HG03064 (cell line): ENCODE data around the gene C1QL4.

ENCODE experiments used
- ATAC-seq: cut with Tn5 transposase; IDR thresholded peaks from one replicate; pipeline ENCODE4 v1.9.1; 2021; ENCODE audit warnings: low read depth; ENCODE audit not compliant: unreplicated experiment

C1QL4 gene

DNA sequence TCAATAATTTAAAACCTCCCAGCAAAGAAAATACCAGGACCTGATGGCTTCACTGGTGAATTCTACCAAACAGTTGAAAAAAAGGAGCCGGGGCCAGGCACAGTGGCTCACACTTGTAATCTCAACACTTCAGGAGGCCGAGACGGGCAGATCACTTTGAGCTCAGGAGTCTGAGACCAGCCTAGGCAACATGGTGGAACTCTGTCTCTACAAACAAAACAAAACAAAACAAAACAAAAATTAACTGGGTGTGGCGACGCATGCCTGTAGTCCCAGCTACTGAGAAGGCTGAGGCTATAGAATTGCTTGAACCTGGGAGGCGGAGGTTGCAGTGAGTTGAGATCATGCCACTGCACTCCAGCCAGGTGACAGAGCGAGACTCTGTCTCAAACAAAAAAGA lies 27.6 kb downstream of the C1QL4 start:
- no peak for ATAC-seq

GRCh38 chr12:49305762-49306510 lies 31.1 kb downstream of the C1QL4 start:
- ATAC-seq = no peak

DNA sequence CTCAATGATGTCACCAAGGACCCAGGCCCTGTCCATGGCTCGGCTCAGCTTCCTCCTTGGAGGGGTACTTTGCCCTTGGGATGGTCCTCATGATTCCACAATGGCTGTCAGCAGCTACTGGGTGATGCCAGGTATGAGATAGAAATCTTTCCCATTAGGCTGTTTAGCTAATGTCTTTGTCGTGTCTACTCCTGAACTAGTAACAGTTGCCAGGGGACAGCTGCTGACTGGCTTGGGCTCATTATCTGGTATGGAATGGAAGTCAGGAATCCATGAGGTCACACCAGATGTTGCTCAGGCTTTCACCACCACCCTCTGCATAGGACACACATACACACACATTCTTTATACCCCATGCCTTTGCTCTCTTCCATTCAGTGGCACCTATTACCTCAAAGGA lies 32.8 kb downstream of the C1QL4 start:
- no peak for ATAC-seq

DNA sequence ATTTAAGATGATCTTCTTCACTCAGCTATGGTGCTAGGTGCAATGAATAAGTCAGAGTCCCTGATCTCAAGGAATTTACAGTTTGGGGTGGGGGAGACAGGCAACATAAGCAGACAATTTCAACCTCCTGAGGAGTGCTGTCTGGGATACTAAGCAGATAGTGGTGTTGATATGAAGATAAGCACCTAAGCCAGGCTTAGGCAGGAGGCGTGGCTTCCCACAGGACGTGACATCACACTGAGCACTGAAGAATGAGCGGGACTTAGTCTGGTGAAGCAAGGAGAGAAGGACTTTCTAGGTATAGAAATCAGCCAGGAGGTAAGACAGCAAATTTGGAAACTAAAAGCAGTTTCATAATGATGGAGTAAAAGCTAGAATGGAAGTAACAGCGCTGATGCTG lies 35.2 kb downstream of the C1QL4 start:
- ATAC-seq = no peak

- no peak for ATAC-seq
Observed at GRCh38 chr12:49298160-49298559, 38.8 kb downstream of the C1QL4 start.

DNA sequence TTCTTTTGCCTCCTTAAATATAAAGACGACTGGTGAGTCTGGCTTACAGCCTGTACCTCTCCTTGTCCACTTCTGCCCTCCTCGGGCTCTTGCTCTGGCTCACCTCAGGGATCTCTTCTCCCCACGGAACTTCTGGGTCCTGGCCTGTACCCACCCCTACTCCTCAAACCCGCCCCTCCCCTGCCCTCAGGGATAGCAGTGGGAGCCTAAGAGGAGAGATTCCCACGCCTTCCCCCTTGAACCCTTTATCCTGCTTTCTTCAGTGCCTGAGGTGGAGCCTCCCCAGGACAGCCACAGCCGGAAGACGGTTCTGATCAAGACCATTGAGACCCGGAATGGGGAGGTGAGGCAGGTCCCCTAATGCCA lies 39.3 kb downstream of the C1QL4 start:
- ATAC-seq = no peak

GRCh38 chr12:49296836-49297694 lies 39.9 kb downstream of the C1QL4 start:
- ATAC-seq = no peak

DNA sequence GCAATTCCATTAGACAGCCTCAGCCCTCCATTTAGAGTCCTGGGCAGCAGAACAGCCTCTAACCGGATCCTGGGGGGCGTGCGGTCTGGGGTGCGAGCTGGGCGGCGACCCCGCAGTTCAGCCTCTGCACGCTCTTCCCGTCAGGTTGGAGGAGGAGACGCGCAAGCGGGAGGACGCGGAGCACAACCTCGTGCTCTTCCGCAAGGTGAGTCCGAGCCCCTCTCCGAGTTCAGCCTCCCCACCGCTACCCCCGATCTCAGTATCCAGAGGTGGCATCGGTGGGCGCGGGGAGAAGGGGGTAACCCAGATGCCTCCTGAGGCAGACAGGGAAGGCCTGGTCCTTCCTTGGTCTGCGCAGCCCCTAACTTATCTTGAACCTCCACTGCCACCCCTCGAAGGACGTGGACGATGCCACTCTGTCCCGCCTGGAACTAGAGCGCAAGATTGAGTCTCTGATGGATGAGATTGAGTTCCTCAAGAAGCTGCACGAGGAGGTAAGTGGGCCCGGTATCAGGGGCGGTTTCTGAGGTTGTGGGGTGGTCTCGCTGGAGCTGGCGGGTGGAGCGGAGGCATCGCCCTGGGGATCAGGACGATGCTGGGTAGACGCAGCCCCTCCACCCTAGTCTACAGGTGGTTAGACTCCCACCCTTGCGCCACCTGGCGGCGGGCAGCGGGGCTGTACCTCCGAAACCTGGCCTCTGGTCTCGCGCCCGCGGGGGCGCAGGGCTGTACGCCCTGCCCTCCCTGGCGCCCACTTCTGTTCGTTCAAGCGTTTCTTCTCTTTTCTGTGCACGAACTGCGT lies 40.8 kb downstream of the C1QL4 start:
- ATAC-seq = no peak

GRCh38 chr12:49295082-49295936 lies 41.7 kb downstream of the C1QL4 start, which contains the start of gene PRPH:
Gene PRPH, plus strand, starts transcription at chr12:49295147. Its CDS starts 54 bp downstream, at chr12:49295201.
- no peak for ATAC-seq

DNA sequence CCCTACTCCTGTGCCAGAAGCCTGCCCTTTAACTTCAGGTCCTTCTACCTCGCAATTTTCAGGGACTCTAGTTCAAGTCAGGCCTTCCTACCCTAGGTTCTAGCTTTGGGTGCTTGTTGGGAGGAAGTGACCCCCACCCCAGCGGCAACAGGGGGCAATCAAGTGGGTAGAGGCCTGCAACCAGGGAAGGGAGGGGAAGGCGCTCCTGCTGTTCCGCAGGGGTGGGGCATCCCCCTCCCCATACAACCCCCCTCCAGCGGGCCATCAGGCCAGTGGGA lies 42.2 kb downstream of the C1QL4 start:
- ATAC-seq = no peak

GRCh38 chr12:49294086-49294803 lies 42.7 kb downstream of the C1QL4 start:
- no peak for ATAC-seq

DNA sequence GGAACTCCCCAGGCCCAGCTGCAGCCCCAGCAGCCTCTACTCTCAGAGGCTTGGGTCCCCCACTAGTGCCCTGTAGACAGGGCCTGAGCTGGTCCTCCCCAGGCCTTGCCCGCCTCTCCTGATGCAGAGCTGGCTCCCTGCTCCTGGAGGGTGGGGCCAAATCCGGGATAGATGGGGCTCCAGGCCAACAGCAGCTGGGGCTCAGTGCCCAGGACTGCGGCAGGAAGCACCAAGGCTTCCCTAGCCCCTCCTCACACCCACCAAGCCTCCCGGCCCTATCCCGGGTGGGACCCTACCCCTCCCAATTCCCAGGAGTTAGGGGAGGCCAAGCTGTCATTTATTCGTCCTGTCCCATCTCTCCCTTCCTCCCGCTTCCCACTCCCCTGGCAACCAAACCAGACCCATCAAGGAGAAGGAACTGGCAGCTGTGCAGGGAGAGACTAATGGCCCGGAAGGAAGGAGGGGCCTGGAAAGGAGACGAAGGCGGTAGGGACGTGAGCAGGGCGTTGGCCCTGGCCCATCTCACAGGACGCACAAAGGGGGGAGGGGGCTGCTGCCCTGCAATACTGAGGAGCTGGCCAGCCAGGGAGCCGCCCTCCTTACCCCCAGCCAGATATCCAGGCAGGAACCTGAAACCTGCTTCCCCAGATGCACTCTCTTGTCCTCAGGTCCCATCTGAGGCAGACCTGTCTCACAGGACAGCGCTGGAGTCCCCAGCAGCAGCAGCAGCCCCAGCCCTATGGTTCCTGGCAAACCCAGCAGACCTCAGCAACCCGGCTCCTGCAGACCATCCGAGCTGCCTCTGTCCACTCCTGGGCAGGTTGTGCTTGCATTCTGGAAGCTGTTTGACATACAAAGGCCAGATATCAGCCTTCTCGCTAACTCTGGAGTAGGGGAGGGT lies 43.7 kb downstream of the C1QL4 start:
- ATAC-seq = no peak

GRCh38 chr12:49292729-49293055 lies 44.3 kb downstream of the C1QL4 start:
- ATAC-seq = no peak

GRCh38 chr12:49288922-49289555 lies 47.9 kb downstream of the C1QL4 start:
- no peak for ATAC-seq

DNA sequence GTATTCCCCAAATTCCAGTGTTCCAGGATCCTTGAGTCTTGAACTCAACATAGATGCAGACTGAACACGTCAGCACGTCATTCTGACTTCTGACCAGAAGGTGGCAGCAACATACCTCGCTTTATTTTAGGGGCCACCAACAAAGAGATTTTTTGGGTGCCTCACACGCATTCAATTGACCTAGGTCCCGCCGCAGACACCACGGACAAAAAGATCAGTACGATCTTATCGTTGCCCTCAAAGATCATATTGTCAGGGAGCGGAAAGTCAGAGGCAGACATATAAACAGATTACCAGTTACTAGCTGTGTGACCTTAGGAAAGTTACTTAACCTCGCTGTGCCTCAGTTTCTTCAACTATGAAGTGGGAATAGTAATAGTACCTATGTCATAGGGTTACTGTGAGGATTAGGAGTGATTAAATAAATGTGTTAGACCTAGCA lies 48.6 kb downstream of the C1QL4 start:
- no peak for ATAC-seq

- no peak for ATAC-seq
Observed at GRCh38 chr12:49287876-49288275, 49.1 kb downstream of the C1QL4 start.

DNA sequence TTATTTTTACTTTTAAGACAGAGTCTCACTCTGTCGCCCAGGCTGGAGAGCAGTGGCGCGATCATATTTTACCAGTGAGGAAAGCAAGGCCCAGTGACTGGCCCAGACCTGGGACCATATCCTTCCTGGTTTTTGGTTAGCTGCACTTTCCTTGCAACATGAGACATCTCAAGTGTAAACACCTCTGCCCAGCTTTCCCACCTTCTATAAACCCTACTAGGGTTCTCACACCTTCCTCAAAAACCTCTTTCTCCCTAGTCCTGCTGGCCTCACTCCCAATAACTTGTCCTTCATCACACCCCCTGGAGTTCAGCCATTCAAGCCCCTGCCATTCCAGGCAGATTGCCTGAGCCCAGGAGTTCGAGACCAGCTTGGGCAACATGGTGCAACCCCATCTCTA lies 52.3 kb downstream of the C1QL4 start:
- no peak for ATAC-seq
